Activated T-cell treated with anti-CD3 and anti-CD28 coated beads, Interleukin-2, amount 50 U/mL, for 1 hour (primary cell): ENCODE data around the gene KCTD15.
A peak's percentile ranks its signal among the peaks of the same experiment; 100 is the strongest.

Source experiments
- DNase-seq: peaks from one replicate; pipeline ENCODE4 v3.0.0-alpha.2; 2020

The KCTD15 gene

DNA sequence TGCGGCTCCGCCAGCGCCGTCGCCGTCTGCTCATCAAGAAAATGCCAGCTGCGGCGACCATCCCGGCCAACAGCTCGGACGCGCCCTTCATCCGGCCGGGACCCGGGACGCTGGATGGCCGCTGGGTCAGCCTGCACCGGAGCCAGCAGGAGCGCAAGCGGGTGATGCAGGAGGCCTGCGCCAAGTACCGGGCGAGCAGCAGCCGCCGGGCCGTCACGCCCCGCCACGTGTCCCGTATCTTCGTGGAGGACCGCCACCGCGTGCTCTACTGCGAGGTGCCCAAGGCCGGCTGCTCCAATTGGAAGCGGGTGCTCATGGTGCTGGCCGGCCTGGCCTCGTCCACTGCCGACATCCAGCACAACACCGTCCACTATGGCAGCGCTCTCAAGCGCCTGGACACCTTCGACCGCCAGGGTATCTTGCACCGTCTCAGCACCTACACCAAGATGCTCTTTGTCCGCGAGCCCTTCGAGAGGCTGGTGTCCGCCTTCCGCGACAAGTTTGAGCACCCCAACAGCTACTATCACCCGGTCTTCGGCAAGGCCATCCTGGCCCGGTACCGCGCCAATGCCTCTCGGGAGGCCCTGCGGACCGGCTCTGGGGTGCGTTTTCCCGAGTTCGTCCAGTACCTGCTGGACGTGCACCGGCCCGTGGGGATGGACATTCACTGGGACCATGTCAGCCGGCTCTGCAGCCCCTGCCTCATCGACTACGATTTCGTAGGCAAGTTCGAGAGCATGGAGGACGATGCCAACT is 24.4 kb upstream of the KCTD15 start:
- DNase-seq = no peak

DNA sequence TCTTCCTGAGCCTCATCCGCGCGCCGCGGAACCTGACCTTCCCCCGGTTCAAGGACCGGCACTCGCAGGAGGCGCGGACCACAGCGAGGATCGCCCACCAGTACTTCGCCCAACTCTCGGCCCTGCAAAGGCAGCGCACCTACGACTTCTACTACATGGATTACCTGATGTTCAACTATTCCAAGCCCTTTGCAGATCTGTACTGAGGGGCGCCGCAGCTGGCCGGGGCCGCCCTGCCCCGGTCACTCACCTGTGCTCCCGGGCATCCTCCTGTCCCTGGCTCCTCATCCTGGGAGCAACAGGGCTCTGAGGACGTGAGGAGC is 23.9 kb upstream of the KCTD15 start:
- DNase-seq = no peak

DNA sequence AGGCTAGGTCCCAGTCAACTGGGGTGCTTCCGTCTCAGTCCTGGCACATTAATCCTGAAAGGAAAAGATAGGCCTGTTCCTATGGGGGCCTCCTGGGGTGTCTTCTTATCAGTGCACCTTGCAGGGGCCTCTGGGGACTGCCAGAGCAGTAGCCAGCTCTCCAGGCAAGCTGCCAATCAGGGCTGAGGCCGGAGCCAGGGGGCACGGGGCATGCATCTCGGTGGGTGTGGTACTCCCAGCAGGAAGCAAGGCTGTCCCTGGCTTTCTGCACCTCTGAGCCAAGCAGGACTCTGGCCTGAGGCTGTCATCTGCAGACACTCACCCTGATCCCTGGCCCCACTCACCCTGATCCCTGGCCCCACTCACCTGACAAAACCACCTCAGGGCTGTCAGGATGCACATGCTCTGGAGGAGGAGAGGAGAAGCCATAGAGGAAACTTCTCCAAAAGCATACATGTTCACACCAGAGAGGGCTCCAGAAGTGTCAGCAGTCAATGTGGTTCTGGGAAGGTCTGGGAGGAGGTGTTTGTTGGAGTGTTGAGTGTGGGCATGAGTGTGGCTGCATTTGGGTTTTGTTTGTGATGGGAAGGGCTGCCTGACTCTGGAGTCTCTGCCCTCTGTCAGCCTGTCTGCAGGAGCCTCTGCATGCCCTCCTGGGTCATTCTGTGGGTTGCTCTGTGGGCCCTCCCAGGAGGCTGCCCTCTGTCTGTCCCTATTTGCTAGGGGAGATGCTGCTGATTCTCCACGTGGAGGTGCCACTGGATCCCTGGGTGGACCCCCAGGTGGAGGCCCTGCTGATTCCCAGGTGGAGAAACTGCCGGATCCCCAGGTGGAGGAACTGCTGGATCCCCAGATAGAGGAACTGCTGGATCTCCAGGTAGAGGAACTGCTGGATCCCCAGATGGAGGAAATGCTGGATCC is 22.7 kb upstream of the KCTD15 start:
- DNase-seq = no peak

DNA sequence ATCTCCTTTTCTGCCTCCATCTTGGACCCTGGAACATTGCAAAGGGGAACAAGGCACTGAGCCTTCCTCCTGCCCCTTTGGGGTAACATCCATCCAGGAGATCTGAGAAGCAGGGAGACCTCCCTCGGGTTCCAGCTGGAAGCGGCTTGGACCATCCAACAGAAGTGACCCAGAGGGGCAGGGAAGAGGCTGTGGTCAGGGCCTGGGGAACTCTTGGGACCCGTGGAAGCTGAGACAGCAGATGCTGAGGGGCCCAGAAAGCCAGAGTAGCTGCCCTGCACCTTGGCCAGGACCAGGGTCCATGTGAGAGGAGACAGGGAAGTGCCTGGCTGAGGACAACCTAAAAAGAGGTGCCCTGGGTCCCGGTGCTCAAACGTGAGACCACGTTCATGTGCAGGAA is 21.9 kb upstream of the KCTD15 start:
- DNase-seq = no peak

DNA sequence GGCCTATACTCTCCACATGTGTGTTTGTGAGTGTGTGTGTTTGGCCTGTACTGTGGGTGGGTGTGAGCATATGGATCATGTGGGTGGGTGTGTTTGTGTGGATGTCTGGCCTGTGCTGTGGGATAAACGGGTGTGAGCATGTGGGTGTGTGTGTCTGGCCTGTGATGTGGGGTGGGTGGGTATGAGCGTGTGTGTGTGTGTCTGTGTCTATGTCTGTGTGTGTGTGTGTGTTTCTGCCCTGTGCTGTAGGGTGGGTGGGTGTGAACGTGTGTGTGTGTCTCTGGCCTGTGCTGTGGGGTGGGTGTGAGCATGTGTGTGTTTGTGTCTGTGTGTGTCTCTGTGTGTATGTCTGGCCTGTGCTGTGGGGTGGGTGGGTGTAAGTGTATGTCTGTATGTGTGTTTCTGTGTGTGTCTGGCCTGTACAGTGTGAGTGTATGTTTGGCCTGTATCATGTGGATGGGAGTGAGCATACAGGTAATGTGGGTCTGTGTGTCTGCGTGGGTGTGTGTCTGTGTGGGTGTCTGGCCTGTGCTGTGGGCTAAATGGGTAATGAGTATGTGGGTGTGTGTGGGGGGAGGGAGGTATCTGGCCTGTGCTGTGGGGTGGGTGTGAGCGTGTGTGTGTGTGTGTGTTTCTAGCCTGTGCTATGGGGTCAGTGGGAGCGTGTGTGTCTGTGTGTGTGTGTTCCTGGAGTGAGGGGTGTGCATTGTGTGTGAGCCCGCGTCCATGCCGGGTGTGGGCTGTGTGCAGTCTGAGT is 20.8 kb upstream of the KCTD15 start:
- no peak for DNase-seq

DNA sequence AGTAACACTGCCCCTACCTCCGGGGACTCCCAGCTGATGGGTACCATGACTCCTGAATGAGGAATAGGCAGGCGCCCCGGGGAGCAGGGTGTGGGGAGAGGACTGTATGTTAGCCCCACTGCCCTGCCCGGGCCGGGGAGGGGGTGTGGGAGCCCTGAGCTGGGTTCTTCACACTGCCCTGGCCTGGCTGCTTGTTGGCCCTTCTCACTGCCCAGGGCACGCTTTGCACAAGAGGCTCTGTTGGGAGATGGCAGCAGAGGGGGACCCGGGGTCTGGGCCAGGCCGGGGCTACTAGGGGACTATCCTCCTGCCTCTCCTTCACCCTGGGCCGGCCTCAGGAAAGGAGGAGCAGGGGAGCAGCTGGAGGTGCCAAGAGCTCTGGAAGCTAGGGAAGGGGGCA is 19.3 kb upstream of the KCTD15 start:
- no peak for DNase-seq

DNA sequence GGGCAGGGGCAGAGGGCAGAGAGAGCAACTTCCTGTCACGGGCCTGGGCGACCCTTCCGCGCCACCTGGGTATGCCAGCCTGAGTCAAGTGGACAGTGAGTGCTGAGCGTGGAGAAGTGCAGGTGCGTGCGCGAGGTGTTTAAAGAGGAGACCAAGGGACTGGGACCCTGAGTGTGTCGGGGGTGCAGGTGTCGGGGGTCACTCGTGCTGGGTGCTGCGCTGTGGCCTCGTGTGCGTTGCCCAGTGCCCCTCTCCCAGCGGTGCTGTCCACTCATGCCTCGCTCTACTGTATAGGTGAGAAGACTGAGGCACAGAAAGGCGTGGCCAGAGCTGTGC is 18.9 kb upstream of the KCTD15 start:
- no peak for DNase-seq

DNA sequence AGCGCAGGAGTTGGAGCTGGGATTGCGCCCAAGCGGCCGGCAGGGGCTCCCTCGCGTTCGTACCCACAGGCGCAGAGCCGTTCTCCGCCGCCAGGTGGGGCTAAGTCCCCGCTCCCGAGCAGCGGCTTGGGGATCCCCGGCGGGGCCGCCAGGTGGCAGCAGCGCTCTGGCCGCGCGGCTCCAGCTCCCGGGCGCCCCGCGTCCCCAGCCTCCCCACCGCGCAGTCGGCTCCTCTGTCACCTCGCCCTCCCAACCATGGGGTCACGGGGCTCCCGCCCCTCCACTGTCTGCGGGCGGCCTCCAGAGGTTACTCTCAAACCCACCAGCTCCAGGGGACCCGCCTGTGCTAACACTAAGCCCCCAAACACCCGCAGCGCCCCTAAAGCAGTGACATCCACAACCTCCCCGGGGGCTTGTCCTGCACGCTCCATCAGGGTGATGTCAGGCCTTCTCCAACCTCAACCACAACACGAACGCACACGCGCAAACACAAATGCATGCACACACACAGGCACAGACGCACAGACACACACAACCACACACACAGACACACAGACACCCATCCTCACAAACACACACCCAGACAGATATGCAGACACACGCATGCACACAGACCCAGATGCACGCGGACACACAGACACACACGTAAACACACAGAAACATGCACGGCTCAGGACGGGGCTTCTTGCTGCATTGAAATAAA is 18.4 kb upstream of the KCTD15 start:
- DNase-seq = peak; percentile 91

DNA sequence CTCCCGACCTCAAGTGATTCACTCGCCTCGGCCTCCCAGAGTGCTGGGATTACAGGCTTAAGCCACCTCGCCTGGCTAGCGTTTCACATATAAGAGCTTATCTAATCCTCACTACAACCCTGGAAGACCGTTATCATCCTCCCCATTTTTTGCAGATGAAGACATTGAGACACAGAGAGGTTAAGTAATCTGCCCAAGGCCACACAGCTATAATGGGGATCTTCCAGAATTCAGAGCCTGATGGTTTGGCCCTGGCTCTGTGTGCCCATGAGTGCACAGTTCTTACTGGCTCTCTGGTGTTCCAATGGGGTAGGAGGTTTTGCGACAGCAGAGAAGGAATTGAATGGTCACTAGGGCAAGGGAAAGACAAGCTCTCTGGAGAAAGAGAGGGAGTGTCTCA is 16.8 kb upstream of the KCTD15 start:
- DNase-seq = no peak

DNA sequence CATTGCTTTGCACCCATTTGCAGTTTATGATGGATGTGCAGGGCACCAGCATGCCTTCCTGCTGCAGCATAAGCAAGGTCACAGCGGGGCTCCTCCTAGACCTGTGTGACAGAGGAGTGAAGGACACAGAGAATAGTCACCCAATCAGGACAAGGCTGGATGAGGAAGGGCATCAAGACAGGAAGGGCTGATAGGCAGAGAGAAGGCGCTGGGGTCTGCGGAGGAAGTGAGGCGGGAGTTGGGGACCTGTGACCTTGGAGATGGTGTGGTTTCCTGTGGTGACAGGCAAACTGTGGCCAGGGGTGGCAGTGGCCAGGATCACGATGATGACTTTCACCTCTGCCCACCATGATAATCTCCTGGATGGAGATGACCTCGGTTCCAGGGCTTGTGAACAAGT is 16.4 kb upstream of the KCTD15 start:
- DNase-seq = no peak

DNA sequence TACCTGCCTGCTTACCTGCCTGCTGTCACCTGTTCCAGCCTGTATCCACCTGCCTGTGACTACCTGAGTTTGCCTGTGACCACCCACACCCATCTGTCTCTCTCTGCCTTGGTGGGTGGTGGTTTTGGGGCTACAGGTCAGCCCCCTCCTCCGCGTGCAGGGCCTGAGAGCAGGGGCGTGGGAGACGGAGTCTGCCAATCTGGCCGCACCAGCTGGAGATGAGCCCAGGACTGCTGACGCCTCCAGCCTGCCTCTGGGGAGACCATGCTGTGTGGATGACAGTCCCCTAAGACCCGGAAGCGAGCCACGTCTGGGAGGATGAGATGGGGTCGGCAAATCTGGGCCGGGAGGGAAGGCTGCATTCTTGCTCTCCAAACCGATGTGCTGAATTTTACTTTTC is 15.9 kb upstream of the KCTD15 start:
- DNase-seq = no peak

DNA sequence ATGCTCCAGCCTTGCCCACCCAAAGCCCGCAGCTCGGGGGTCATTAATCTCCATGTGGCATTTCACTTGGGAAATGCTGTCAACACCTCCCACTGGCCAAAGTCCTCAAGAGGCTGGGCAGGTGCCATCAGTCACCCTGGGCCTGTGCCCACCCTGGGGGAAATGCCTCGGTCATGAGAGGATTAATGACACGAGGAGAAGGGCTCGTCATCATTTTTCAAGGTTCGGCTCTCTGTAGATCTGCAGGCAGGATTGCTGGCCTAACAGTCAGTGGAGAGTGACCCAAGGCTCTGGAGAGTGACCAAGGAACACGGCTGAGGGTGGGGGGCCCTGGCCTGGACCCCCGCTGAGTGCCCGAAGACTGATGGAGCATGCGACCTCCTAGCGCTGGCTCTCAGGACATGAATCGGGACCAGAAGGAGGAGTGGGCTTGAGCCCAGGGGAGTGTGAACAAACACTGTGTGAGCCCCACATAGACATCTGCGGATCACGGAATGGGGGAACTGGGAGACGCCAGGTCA is 15.2 kb upstream of the KCTD15 start:
- DNase-seq = no peak

DNA sequence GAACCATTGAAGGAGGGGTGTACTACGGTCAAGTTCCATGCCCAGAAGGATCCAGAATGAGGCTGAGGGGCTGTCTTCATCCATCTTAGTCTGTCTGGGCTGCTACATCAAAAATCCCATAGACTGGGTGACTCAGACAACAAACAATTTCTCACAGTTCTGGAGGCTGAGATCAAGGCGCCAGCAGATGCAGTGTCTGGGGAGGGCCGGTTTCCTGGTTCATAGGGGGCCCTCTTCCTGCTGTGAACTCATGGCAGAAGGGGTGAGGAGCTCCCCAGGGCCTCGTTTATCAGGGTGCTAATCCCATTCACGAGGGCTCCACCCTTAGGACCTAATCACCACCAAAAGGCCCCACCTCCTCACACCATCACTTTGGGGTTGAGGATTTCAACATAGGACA is 14.7 kb upstream of the KCTD15 start:
- DNase-seq = no peak

DNA sequence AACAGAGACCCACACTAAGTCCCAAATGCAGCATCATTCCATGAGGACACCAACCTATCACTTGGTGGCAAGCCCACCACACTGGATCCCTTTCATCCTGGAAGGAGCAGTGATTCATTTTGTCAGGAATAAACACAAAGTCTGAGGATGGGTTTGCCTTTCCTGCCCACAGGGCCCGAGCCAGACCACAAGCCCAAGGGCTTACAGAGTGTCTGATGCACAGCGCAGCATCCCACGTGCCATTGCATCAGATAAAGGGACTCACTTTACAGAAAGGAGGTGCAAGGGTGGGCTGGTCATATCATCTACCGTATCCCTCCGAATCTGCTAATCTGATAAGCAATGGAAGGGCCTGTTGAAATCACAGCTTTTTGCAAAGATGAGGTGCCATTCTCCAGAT is 12.2 kb upstream of the KCTD15 start:
- no peak for DNase-seq

DNA sequence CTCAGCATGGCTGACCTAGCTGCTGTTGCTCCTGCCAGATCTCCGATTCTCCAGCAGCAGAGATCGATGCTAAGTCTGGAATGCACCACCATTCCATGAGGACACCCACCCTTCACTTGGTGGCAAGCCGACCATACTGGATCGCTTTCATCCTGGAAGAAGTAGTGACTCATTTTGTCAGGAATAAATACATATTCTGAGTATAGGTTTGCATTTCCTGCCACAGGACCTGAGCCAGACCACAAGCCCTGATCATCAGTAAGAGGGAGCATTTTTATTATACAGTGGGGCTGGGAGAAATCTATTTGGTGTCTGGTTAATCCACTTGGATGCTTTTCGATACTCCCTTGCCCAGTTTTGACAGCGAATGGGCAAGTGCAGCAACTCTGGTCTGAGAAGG is 10.9 kb upstream of the KCTD15 start:
- DNase-seq = no peak

DNA sequence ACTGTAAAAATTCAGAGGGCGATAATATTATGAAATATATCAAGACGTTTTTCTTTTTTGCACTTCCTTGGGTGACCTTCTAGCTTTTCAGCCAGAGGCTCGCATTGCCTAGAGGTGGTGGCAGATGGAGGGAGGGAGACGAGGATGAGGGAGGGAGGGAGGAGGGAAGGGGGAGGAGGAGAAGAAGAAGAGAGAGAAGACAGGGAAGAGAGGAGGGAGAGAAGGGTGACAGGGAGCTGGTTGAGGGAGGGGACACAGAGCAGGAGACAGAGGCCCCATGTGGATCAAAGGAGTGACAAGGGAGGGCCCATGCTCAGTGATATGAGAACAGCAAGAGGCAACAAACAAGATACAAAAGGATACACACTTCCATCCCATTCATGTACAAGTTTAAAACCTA is 8.0 kb upstream of the KCTD15 start:
- DNase-seq = no peak

DNA sequence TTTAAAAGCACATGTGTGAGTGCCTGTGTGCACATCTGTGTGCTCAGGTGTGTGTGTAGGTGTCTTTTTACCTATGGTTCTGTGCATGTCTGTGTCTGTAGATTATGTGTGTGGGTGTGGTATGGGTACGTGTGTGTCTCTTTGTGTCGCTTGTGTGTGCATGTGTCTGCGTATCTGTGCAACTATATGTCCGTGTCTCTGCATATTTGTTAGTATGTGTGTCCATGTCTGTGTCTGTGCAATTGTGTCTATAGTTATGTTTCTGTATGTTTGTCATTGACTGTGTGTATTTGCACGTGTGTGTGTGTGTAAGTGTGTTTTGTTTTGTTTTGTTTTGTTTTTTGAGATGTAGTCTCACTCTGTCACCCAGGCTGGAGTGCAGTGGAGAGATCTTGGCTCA is 7.3 kb upstream of the KCTD15 start:
- no peak for DNase-seq

DNA sequence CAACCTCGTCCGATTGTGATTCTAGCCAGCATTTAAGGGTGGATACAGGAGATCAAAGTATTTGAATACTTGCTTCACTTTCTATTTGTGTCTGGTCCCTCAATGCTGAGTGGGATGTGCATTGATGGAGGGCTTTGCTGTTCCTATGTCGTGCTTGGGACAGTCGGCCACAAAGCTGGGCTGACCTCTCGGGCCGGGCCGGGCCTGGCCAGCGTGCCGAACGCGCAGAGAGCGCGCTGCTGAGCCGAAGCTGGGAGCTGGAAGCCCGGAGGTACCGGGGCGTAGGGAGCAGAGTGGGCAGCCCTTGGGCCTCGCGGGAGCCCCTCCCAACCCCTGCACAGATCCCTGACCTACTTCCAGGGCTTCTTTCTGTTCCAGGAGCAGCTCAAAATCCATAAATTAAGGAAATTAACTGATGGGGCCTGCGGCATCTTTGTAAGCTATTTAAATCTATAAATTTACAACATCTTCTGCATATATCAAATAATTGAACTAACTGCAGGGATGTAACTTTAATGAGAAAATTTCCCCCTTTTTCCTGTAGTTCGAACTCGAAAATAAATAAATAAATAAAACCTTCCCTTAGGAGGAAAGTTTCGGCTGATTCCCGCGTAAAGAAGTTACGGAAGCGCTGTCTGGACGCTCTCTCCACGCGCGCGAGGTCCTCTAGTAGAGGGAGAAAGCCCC is 1.8 kb upstream of the KCTD15 start:
- no peak for DNase-seq

DNA sequence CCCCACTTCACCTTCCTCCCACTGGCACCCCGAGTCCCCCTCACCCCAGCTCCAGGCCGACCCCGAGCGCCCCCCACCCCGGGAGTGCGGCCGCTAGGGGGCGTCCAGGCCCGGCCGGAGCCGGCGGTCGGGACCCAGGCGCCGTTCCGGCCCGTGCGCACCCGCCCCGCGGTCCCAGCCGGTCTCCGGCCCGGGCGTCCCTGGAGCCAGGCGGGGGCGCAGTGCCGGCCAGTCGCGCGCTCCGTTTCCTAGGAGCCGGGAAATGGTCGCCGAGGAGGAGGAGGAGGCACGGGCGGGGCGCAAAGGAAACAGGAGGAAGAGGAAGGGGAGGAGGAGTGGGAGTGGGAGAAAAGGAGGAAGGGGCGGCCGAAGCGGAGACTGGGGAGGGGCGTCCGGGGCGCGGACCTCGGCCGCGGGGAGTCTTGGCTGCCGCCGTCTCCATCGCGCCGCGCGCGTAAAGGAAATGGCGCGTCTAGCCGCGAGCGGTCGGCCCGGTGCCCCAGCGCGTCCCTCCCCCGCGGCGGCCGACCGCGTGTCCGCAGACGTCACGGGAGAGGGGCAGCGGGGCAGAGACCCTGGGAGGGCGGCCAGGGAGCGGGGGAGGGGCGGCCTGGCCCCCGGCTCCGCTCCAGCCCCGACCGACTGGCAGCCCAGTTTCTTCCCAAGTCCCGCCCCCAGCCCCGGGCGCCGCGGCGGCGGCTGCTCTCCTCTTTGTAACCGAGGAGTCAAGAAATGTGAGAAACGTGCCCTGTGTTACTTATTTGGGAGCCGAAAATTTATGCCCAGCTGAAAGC is 1.1 kb upstream of the KCTD15 start:
- DNase-seq = peak; percentile 46

DNA sequence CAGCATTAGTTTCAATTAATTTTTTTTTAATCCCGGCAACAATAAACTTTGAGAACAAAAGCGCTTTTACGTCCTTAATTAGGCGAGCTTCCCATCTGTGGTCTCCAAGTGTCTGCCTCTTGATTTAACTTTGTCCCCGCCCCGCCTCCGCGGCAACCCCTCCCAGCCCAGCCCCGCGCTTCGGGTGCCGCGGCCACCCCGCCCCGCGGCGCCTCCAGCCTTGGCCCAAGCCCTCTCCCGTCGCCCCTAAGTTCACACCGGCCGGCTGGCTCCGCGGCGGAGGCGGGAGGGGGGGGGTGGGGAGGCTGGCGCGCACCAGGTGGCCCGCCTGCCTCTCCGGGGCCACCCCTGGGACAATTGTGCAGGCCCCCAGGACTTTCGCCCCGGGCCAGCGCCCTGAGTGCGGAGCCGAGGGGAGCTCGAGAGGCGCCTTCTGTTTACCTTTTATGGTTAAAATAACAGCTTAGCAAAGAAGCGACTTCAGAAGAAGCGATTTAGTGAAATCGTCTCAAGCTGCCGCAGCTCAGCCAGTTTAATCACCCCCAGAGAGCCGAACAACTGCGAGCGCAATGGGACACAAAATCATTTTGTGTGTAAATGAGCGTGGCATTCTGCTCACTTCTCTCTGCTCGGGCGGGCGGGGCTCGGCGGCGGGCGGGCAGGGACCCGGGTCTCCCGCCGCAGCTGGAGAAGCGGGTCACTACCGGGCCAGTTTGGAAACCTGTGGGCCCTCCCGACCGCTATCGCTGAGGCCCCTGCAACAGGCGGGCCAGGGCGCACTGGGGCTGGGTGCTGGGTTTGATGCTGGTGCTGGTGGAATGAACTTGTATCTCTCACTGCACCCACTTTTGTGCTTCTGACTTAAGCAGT is 1.4 kb downstream of the KCTD15 start:
- DNase-seq = no peak
